ENCODE data around the gene JAM3. TPM values are rescaled to one million over a fixed set of nuclear protein-coding genes. Genes with fewer than 3 reads are reported as not detected.
A peak's percentile ranks its signal among the peaks of the same experiment; 100 is the strongest.

The JAM3 gene
- total and polyA plus RNA-seq, 2 donors (not counting 1 experiment from before 2014, with no cell fraction given): 13.5 to 29.6 TPM

DNA sequence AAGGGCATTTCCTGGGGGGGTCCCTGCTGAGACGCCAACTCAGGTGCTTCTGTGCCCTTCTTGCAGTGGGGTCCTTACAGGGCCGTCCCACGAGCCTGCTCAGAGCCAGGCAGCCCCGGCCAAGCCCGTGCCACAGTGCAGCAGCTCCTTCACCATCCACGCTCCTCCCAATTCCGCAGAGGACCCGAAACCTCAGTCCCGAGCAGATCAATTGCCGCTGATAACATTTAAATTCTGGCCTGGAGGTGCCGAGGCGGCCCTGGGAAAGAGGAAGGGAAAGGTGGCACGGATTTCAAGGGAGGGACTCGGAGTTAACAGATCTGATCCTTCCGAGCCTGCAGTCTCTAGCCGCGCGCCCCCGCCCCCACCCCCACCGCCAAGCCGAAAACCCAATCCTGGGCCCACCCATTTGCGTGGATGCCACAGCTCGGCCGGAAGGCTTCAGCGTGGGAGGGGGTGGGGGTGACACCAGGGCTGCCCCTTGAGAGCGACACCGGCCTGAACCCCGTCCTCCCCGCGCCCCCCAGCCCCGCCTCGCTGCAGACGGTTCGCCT is 32.3 kb upstream of the JAM3 start:
- H2AFZ ChIP-seq (ENCODE audit: insufficient read depth, low read depth, low read length, poor library complexity, severe bottlenecking): peak overlapping the region; percentile 90
- H3K4me3 ChIP-seq (ENCODE audit: control extremely low read depth in 1 of 5, extremely low read depth in 1 of 5, insufficient read depth in 1 of 5, low read depth in 2 of 5, low read length in 4 of 5): peak overlapping the region in 4 of 5 experiments; percentile 63 to 79 (median 74)
- peak overlapping the region; percentile 96 for H3K4me2 ChIP-seq (replicated peaks; ENCODE audit: low read depth, low read length, poor library complexity, severe bottlenecking)
- no peak for TF ChIP-seq EZH2 (IDR thresholded peaks at IDR 0.05; ENCODE audit: borderline replicate concordance, insufficient read depth, low read depth, low read length, poor library complexity, severe bottlenecking)
- TF ChIP-seq, protein P1, sequence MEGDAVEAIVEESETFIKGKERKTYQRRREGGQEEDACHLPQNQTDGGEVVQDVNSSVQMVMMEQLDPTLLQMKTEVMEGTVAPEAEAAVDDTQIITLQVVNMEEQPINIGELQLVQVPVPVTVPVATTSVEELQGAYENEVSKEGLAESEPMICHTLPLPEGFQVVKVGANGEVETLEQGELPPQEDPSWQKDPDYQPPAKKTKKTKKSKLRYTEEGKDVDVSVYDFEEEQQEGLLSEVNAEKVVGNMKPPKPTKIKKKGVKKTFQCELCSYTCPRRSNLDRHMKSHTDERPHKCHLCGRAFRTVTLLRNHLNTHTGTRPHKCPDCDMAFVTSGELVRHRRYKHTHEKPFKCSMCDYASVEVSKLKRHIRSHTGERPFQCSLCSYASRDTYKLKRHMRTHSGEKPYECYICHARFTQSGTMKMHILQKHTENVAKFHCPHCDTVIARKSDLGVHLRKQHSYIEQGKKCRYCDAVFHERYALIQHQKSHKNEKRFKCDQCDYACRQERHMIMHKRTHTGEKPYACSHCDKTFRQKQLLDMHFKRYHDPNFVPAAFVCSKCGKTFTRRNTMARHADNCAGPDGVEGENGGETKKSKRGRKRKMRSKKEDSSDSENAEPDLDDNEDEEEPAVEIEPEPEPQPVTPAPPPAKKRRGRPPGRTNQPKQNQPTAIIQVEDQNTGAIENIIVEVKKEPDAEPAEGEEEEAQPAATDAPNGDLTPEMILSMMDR (IDR thresholded peaks at IDR 0.05): no peak
- H3K4me1 ChIP-seq (ENCODE audit: control insufficient read depth in 2 of 2, insufficient read depth in 2 of 2, low read length in 2 of 2): peaks cover 12 to 21% of the 10 kb centered on the region in 2 donors
- H3K4me3 Mint-ChIP-seq: peak overlapping the region; percentile 94
- ATAC-seq (ENCODE audit: low read depth) (peak; percentile 28), DNase-seq (peak; percentile 32)
- H3K27ac Mint-ChIP-seq: peak overlapping the region; percentile 85
- no peaks in the 10 kb centered on the region for H3K36me3 ChIP-seq (replicated peaks in 1 of 2; ENCODE audit: control extremely low read depth in 1 of 2, control insufficient read depth in 1 of 2, extremely low read depth in 1 of 2, insufficient read depth in 2 of 2, low read length in 1 of 2)
- 8% methylated on average over 27 of the region's 34 CpGs for WGBS (ENCODE audit: insufficient coverage)
- CTCF ChIA-PET: interaction anchor here (1.2 kb wide), 1 partner anchor 61 kb away, joined by 3 read pairs; no protein-coding TSS in a partner anchor
- no peaks in the 10 kb centered on the region for H4K20me1 ChIP-seq (ENCODE audit: control insufficient read depth, insufficient read depth, low read length, poor library complexity, severe bottlenecking)
- peak overlapping the region; percentile 83 for H3K9ac ChIP-seq (ENCODE audit: low read length)
- H3K9me3 ChIP-seq (ENCODE audit: control extremely low read depth in 1 of 3, control insufficient read depth in 2 of 3, insufficient read depth in 1 of 3, low read length in 2 of 3): peaks cover 0 to 4% (median 0%) of the 10 kb centered on the region in 3 donors
- H3K79me2 ChIP-seq (ENCODE audit: control insufficient read depth, insufficient read depth, low read length): no peaks in the 10 kb centered on the region
- H3K9me3 Mint-ChIP-seq (ENCODE audit: insufficient read depth): no peaks in the 10 kb centered on the region
- intact Hi-C loops (cut with micrococcal nuclease): no loop called here
- peaks cover 14% of the 10 kb centered on the region for H3K27me3 Mint-ChIP-seq
- H3K27ac ChIP-seq (ENCODE audit: low read length in 2 of 2): peak overlapping the region in 1 of 2 donors; percentile 84
- H3K4me1 Mint-ChIP-seq: peaks cover 25% of the 10 kb centered on the region
- peaks cover 0 to 26% (median 7%) of the 10 kb centered on the region in 4 experiments for H3K27me3 ChIP-seq (replicated peaks in 1 of 4; ENCODE audit: control extremely low read depth in 1 of 4, control insufficient read depth in 3 of 4, insufficient read depth in 4 of 4, low read length in 3 of 4)
- POLR2A ChIA-PET: no interaction called here

All from B cell (primary cell).